Stimulated activated CD8-positive, alpha-beta memory T cell treated with anti-CD3 and anti-CD28 coated beads, Interleukin-12 subunit alpha, Interleukin-12 subunit beta, amount 100 ng/mL, for 24 hours (primary cell): ENCODE results near the gene NOXO1.
"Not testable (repeated sequence)": the region's sequence is repeated elsewhere in the genome, so short reads cannot be mapped to it uniquely, and the experiment has no call there.

ENCODE experiments used
- DNase-seq: peaks from one replicate; pipeline ENCODE4 v3.0.0-alpha.2; 2020; ENCODE audit errors: extremely low read depth

NOXO1 gene

DNA sequence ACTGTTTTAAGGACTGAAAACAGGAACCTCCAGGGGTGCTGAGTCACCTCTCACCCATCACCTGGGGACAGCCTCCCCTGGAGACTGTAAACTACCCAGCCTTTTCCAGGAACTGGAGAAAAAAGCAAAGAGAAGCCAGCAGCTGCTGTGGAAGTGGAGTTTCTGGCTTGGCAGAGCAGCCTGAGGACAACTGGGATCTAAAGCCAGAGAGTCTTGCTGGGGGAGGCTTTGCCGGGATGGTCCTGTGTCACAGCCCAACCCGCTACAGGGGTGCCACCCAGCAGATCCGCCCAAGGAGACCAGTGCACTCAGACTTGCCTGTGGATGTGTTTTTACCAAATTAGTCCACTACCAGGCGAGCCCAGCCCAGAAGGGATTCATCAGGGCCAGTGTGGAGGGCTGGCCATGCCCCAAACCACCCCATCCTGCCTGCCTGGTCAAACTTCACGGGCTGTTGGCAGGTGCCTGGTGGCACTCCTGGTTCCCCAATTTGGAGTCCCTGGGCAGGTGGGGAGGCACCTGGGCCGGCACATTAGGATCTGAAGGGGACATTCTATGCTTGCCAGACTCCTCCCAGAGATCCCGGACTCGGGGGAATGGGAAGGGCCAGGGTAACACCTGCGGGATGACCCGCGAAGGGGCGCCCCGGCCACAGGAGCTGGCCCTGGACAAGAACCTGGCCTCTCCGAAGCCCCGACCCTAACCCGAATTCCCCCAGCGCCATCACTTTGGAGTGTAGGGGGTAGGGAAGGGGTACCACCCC is 39.0 kb downstream of the NOXO1 start:
- DNase-seq: no peak

DNA sequence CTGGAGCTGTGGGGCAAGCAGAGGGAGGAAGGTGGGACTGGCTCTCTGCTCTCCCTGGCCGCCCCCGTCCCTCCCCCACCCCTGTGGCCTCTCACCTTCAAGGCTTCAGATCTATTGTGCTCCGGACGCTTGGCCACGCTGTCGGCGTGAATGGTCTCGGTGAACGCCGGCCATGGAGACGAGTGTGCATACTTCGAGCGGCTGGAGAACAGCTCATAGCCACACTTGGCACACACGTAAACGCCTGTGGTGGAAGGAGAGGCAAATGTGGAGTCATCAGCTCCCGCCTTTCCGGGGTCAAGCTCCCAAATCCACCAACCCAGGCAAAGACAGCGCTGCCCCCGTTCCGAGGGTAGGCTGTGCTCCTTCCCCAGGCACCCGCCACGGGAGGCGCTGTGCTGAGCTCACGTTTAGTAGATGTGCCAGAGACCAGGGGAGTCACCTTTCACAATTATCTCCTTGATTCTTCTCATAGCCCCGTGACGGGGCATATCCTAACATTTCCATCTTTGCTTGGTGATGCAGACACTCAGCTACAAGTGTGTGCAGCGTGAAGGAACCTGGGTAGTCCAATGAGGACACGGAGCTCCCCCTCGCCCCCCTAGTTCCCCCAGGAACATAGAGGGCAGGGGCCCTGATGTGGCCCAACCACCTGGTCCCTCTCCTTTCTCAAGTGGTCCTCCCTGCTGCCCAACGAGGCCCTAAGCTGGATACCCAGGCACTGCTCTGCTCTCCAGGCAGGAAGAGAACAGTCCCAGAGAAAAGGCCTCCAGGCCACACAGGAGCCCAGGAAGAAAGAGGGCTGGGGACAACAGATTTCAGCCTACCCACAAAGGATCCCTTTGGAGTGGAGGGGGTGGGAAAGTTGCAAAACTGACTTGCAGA is 39.9 kb downstream of the NOXO1 start:
- no peak for DNase-seq

GRCh38 chr16:1940273-1941161 is 40.8 kb downstream of the NOXO1 start:
- no peak for DNase-seq

GRCh38 chr16:1939833-1940232 is 41.4 kb downstream of the NOXO1 start:
- DNase-seq: not testable (repeated sequence)

GRCh38 chr16:1938910-1939309 is 42.4 kb downstream of the NOXO1 start:
- DNase-seq: no peak

DNA sequence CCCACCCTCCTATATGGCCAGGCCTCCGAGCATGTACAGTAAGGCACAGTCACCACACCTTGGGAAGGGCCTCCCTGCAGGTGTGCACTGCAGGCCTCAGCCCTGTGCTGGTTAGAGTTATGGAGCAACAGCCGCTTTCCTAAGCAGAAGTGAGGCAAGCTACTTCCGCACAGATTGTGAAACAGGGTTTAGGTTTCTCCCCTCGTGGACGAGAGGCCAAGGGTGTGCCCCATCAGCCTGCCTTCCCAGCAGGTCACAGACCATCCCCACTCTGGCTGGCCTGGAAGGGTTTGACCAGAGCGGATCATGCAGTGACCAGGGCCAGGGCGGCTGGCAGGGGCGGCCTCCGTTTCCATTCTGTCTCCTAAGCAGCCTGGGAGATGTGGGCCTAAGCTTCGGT is 43.0 kb downstream of the NOXO1 start:
- no peak for DNase-seq

DNA sequence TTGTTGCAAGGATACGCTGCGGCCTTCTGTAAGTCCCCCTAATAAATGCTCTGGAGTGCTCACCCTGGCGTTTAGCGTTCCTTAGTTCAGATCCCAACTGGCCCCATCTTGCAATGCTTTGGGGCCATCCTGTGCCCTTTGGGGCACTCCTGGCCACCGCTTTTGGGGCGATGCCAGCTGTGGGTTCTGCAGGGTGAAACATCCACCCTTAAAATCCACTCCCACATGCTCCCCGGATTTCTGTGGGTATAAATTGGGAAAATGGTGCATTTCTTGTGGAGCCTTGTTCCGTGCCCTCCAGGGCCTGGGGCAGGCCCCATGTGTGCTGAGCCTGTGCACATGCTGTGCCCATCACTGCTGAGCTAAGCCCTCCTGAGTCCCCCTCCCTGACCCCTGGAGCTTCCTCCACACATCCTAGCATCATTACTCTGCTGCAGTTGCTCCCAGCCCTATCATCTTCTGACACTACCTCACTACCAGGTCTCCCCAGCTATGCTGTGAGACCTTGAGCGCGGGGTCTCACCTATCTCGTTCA is 44.3 kb downstream of the NOXO1 start:
- no peak for DNase-seq

DNA sequence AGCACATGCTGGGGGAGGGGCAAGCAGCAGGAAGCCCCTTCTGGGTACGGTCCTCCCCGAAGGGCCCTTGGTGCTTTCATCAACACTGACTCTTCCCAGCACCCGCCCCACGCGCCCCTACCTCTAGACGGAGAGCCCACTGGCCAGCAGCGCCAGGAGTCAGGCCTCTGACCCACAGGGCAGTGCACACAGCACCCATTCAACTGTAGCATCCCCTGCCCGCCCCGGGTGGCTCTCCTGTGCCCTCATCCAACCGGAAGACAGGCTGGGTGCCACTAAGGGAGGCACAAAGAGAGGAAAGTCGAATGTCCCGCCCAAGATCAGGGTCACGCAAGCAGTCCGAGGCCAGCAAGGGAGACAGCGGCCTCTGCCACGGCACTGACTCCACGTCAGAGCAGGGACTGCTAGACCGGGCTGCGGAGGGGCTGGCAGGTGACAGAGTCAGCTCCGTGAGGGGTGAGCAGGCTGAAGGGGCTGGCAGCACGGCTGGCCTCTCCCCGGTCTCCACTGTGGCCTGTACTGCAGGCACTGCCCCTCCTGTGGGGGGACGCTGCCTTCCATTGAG is 48.1 kb downstream of the NOXO1 start:
- DNase-seq: no peak

- DNase-seq: no peak
Measured at GRCh38 chr16:1932050-1933028, 48.9 kb downstream of the NOXO1 start.

DNA sequence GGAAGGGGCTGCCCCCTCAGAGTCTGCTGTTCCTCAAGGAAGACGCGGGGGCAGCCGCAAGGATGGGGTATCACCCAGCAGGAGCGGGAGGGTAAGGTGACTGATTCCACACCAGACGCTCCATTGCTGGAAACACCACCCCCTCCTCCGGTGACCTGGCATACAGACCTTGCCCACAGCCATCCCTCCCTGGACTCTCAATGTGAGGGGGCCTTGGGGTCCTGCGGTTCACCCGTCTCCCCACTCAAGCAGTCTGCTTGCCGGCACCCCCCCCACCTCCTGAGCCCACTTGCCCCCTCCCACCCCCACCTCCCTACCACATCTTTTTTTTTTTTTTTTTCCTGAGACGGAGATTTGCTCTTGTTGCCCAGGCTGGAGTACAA is 50.9 kb downstream of the NOXO1 start:
- DNase-seq: no peak

DNA sequence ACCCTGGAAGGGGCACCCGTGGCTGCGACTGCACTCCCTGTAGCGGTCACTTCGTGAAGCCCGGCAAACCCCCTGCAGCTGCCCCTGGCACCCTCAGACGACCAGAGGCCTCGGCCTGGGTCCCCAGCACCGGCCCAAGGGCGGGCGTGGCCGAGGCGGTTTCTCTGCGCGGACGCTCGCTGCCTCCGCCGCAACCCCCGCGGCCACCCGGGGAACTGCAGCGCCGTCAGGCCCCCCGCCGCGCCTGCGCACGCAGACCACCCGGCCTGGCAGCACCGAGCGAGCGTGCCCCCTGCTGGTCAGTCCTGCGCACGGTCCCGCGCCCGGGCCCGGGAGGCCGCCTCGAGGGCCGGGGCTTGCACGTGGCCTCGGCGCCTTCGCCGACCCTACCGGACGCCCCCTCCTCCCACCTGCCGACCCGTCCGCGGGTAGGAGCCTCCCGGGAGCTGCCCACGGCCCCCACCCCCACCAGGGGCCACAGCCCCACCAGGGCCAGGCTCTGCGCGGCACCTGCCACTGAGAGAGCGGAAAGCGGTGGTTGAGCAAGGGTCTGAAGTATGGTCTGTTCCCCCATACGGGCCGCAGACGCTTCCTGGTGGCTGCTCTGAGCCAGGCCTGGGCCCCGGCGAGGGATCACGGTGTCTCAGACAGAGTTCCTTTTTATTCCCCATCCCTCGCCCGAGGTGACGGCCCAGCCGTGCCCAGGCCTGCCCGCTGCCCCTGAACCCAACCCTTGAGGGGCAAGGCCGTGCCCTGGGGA is 51.5 kb downstream of the NOXO1 start:
- DNase-seq: peak; percentile 81

DNA sequence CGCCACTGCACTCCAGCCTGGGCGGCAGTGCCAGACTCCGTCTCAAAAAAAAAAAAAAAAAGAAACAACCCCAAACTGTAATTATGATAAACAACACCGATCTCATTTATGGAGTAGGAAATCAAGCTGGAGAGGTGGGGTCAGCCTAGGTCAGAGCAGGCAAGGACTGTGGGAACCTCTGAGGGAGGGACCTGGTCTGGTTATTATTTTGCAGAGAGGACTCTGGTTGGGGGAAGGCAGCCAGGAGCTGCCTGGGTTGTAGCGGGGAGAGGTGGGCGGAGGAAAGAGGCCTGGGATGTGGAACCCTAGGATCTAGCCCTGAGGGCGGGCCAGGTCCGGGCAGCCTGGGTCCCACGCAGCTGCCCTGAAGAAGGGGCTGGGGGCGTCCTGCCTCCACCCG is 52.2 kb downstream of the NOXO1 start:
- no peak for DNase-seq
